OCI-LY7 (cell line): Measurements from ENCODE around the gene IRX5. TPM values are rescaled to one million over a fixed set of nuclear protein-coding genes. Genes with fewer than 3 reads are reported as not detected.

Source experiments
- BruUV-seq: library from RNA; stranded (reverse); fragments of 400-500 nt; replicated peaks from 2 replicates; lab custom pipeline; 2021; lab: Mats Ljungman, UMichigan
- CTCF ChIA-PET: fragments of 300-600 bp; sonication (Branson Sonifier 250); formaldehyde crosslinking; loops from one replicate; lab custom pipeline; 2022; ENCODE audit warnings: antibody characterized with exemption; ENCODE audit not compliant: unreplicated experiment; lab: Charles Lee
- POLR2A ChIA-PET: fragments of 300-600 bp; sonication (Branson Sonifier 250); formaldehyde crosslinking; loops from one replicate; lab custom pipeline; 2022; ENCODE audit warnings: antibody characterized with exemption; lab: Charles Lee
- DNase-seq: peaks from one replicate; pipeline ENCODE4 v3.0.0-alpha.2; 2015; ENCODE audit warnings: low spot score
- H2AFZ ChIP-seq: fragments of 200-600 bp; sonication (generic), shearing (Covaris generic); 2 replicates; pipeline ENCODE4 v1.6.1; 2014; ENCODE audit warnings: mild to moderate bottlenecking, antibody characterized with exemption, low read length, moderate library complexity
- H3K27ac ChIP-seq: fragments of 200-600 bp; sonication (generic); 2 replicates; pipeline ENCODE4 v1.5.1; 2014; ENCODE audit warnings: mixed run types, low read depth, mild to moderate bottlenecking, moderate library complexity, low read length, inconsistent platforms; ENCODE audit not compliant: poor library complexity, severe bottlenecking
- H3K36me3 ChIP-seq: fragments of 200-600 bp; sonication (generic); 2 replicates; pipeline ENCODE4 v1.6.1; 2014; ENCODE audit warnings: mild to moderate bottlenecking, antibody characterized with exemption, low read length, moderate library complexity, mixed read lengths; ENCODE audit not compliant: insufficient read depth
- H3K4me1 ChIP-seq: fragments of 200-600 bp; sonication (generic); 2 replicates; pipeline ENCODE4 v1.5.1; 2014; ENCODE audit warnings: mild to moderate bottlenecking, low read length; ENCODE audit not compliant: insufficient read depth, poor library complexity, severe bottlenecking
- H3K4me2 ChIP-seq: fragments of 200-600 bp; sonication (generic); 2 replicates; pipeline ENCODE4 v1.6.1; 2014; ENCODE audit warnings: mild to moderate bottlenecking, low read length
- H3K4me3 ChIP-seq: fragments of 200-600 bp; sonication (generic); 2 replicates; pipeline ENCODE4 v1.5.1; 2014; ENCODE audit warnings: mild to moderate bottlenecking, low read depth, low read length; ENCODE audit not compliant: poor library complexity, severe bottlenecking
- H3K79me2 ChIP-seq: fragments of 200-600 bp; sonication (generic); 2 replicates; pipeline ENCODE4 v1.6.1; 2016; ENCODE audit warnings: low read depth, mild to moderate bottlenecking, low read length, moderate library complexity, mixed read lengths; ENCODE audit not compliant: insufficient read depth
- H3K9me2 ChIP-seq: fragments of 200-600 bp; sonication (generic); 2 replicates; pipeline ENCODE4 v1.6.1; 2016; ENCODE audit warnings: mild to moderate bottlenecking, low read length, mixed read lengths; ENCODE audit not compliant: insufficient read depth
- H3K9me3 ChIP-seq: fragments of 200-600 bp; sonication (generic); 2 replicates; pipeline ENCODE4 v1.6.1; 2014; ENCODE audit warnings: mild to moderate bottlenecking, mixed run types, low read length, mixed read lengths
- H4K20me1 ChIP-seq: fragments of 200-600 bp; sonication (generic); 2 replicates; pipeline ENCODE4 v1.6.1; 2014; ENCODE audit warnings: mild to moderate bottlenecking, antibody characterized with exemption, low read length, moderate library complexity, mixed read lengths; ENCODE audit not compliant: insufficient read depth
- CTCF ChIP-seq: fragments of 200-600 bp; sonication (generic); conservative IDR thresholded peaks from 2 replicates; pipeline ENCODE4 v1.5.1; 2014; ENCODE audit warnings: mild to moderate bottlenecking, antibody characterized with exemption, low read length, moderate library complexity, mixed read lengths
- EZH2phosphoT487 ChIP-seq: fragments of 200-600 bp; sonication (generic); IDR thresholded peaks from 2 replicates; pipeline ENCODE4 v1.6.1; 2018; ENCODE audit warnings: low read depth, borderline replicate concordance, mild to moderate bottlenecking, mixed run types, antibody characterized with exemption, low read length, moderate library complexity, mixed read lengths
- intact Hi-C: fragments of 100-400 bp; cut with micrococcal nuclease; formaldehyde crosslinking; loops from one replicate; pipeline ENCODE4 v1.10.0; 2022; ENCODE audit not compliant: unreplicated experiment
- total RNA-seq, 2 experiments: library from RNA; depleted of rRNA in 1 of 2; stranded (reverse); fragments of >200 nt in 1 of 2; shearing (Covaris generic) in 1 of 2; gene quantifications; 2 replicates each; pipeline ENCODE4 v1.2.3, GENCODE V29; 2014 to 2022

Gene IRX5
- total RNA-seq, 2 experiments from 2014 or later: 5.1 to 5.9 TPM

- no peak overlapping the region for H2AFZ ChIP-seq
- TF ChIP-seq EZH2phosphoT487 (no peak), CTCF (no peak)
- no peak overlapping the region for H3K4me3 ChIP-seq
- no peak overlapping the region for H3K4me2 ChIP-seq
- BruUV-seq: no TSS peak
- H4K20me1 ChIP-seq: no peaks in the 10 kb centered on the region
- H3K36me3 ChIP-seq: no peaks in the 10 kb centered on the region
- intact Hi-C loops: no loop called here
- ChIA-PET CTCF (interaction anchor here (0.6 kb wide), 1 partner anchor 9 kb away, joined by 8 read pairs; no protein-coding TSS in a partner anchor), POLR2A (no interaction called here)
- DNase-seq: no peak
- H3K27ac ChIP-seq: no peak overlapping the region
- H3K79me2 ChIP-seq: no peaks in the 10 kb centered on the region
- H3K9me3 ChIP-seq: no peaks in the 10 kb centered on the region
- H3K9me2 ChIP-seq: no peaks in the 10 kb centered on the region
- no peaks in the 10 kb centered on the region for H3K4me1 ChIP-seq
These were observed 46.1 kb downstream of the IRX5 start for GRCh38 chr16:54976651-54977200.

- no peaks in the 10 kb centered on the region for H3K9me3 ChIP-seq
- H3K27ac ChIP-seq: no peak overlapping the region
- H3K36me3 ChIP-seq: no peaks in the 10 kb centered on the region
- intact Hi-C loops: no loop called here
- CTCF ChIA-PET: no interaction called here
- POLR2A ChIA-PET: no interaction called here
- no peak overlapping the region for H3K4me2 ChIP-seq
- no peak for DNase-seq
- no peak overlapping the region for H2AFZ ChIP-seq
- no peak for TF ChIP-seq EZH2phosphoT487
- no peak for TF ChIP-seq CTCF
- H3K79me2 ChIP-seq: no peaks in the 10 kb centered on the region
- no TSS peak for BruUV-seq
- no peaks in the 10 kb centered on the region for H4K20me1 ChIP-seq
- no peaks in the 10 kb centered on the region for H3K9me2 ChIP-seq
- H3K4me1 ChIP-seq: no peaks in the 10 kb centered on the region
- H3K4me3 ChIP-seq: no peak overlapping the region
These were observed 46.5 kb downstream of the IRX5 start for GRCh38 chr16:54977211-54977610.

GRCh38 chr16:54980821-54981220, 50.2 kb downstream of the IRX5 start:
- DNase-seq: no peak
- Histone ChIP-seq H2AFZ (no peak overlapping the region), H3K79me2 (no peaks in the 10 kb centered on the region), H3K9me3 (no peaks in the 10 kb centered on the region), H3K27ac (no peak overlapping the region), H3K4me1 (no peaks in the 10 kb centered on the region), H3K36me3 (no peaks in the 10 kb centered on the region), H3K4me3 (no peak overlapping the region), H3K4me2 (no peak overlapping the region), H4K20me1 (no peaks in the 10 kb centered on the region), H3K9me2 (no peaks in the 10 kb centered on the region)
- no TSS peak for BruUV-seq
- CTCF ChIA-PET: no interaction called here
- intact Hi-C loops: no loop called here
- POLR2A ChIA-PET: interaction anchor here (0.6 to 0.7 kb wide), 2 partner anchors 911 to 1685 kb away, joined by 3 read pairs; no protein-coding TSS in a partner anchor
- TF ChIP-seq CTCF (no peak), EZH2phosphoT487 (no peak)
